Stimulated activated naive CD8-positive, alpha-beta T cell treated with anti-CD3 and anti-CD28 coated beads, Interleukin-15, amount 100 ng/mL, for 72 hours (primary cell): Measurements from ENCODE around the gene RALGAPA2.

Source experiments
- ATAC-seq: fragments of 150-1000 bp; cut with Tn5 transposase; 2 replicates; pipeline ENCODE4 v1.10.0; 2021; ENCODE audit warnings: mild to moderate bottlenecking, moderate library complexity
- DNase-seq, 2 donors: peaks; one replicate each; pipeline ENCODE4 v3.0.0; 2021 to 2022
- H3K27ac Mint-ChIP-seq, 2 donors: one replicate each; pipeline ENCODE4 v1.8.0; 2022; ENCODE audit warnings: mild to moderate bottlenecking in 2 of 2, mixed read lengths in 2 of 2, moderate library complexity in 2 of 2
- H3K27me3 Mint-ChIP-seq: one replicate; pipeline ENCODE4 v1.8.0; 2022; ENCODE audit warnings: mixed read lengths
- H3K4me1 Mint-ChIP-seq: one replicate; pipeline ENCODE4 v1.8.0; 2022; ENCODE audit warnings: mild to moderate bottlenecking, mixed read lengths
- H3K4me3 Mint-ChIP-seq, 2 donors: one replicate each; pipeline ENCODE4 v1.8.0; 2022; ENCODE audit warnings: mild to moderate bottlenecking in 2 of 2, mixed read lengths in 2 of 2, moderate library complexity in 1 of 2
- H3K9me3 Mint-ChIP-seq, 2 donors: one replicate each; pipeline ENCODE4 v1.8.0; 2022; ENCODE audit warnings: mixed read lengths in 2 of 2

RALGAPA2 gene

DNA sequence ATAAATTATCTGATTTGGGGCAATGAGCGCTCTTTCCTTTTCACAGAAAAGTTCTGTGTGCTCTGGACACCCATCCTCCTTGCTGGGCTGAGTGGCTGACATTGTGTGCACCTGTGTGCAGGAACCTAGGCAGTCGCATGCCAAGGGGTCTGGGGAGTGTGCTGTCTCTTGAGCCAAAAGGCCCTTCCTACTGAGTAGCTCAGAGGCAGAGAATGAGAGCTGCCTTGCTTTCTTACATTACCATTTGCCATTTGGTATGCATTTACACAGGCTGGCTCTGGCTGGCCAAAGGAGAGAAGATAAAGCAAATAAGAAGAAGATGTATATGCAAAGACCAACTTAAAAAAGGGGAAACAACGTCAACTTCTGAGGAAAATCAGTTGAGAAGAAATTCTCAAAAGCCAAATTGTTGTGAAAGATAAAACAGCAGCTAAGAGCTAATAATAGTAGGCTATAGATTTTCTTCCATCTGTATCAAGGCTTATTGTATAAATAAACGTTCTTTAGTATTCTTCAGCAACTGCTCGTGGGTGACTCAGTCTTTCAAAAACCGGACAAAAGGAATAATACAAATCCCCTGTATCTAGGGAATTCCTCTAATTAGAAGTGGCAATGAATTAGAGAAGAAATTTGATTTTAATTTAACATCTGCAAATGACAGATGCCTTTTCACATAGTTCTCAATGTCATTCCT lies 222.6 kb downstream of the RALGAPA2 start:
- ATAC-seq (no peak), DNase-seq (no peak)
- Mint-ChIP-seq H3K4me1 (peaks cover 41% of the 10 kb centered on the region), H3K27me3 (no peaks in the 10 kb centered on the region), H3K4me3 (peak overlapping the region; percentile 26 to 60), H3K27ac (peak overlapping the region in 1 of 2 donors; percentile 21), H3K9me3 (no peaks in the 10 kb centered on the region)

- peaks cover 41% of the 10 kb centered on the region for H3K4me1 Mint-ChIP-seq
Observed at GRCh38 chr20:20489054-20489453, 223.4 kb downstream of the RALGAPA2 start.

GRCh38 chr20:20488388-20488787 lies 224.1 kb downstream of the RALGAPA2 start:
- H3K27ac Mint-ChIP-seq: peak overlapping the region; percentile 89 to 91
- peaks cover 41% of the 10 kb centered on the region for H3K4me1 Mint-ChIP-seq

More at GRCh38 chr20:20489054-20489453, 223.4 kb downstream of the RALGAPA2 start:
- DNase-seq: no peak
- Mint-ChIP-seq H3K4me3 (peak overlapping the region; percentile 54 to 66), H3K9me3 (no peaks in the 10 kb centered on the region), H3K27me3 (no peaks in the 10 kb centered on the region), H3K27ac (peak overlapping the region; percentile 89 to 91)
- peak; percentile 30 for ATAC-seq

GRCh38 chr20:20487811-20488210 lies 224.6 kb downstream of the RALGAPA2 start:
- Mint-ChIP-seq H3K27ac (no peak overlapping the region), H3K27me3 (no peaks in the 10 kb centered on the region), H3K9me3 (no peaks in the 10 kb centered on the region), H3K4me1 (peaks cover 41% of the 10 kb centered on the region), H3K4me3 (peak overlapping the region in 1 of 2 donors; percentile 66)
- no peak for DNase-seq
- peak; percentile 46 for ATAC-seq

More at GRCh38 chr20:20488388-20488787, 224.1 kb downstream of the RALGAPA2 start:
- Mint-ChIP-seq H3K9me3 (no peaks in the 10 kb centered on the region), H3K4me3 (peak overlapping the region; percentile 16 to 66), H3K27me3 (no peaks in the 10 kb centered on the region)
- DNase-seq (no peak), ATAC-seq (no peak)

- no peaks in the 10 kb centered on the region for H3K27me3 Mint-ChIP-seq
- no peak overlapping the region for H3K27ac Mint-ChIP-seq
- H3K4me1 Mint-ChIP-seq: peaks cover 29% of the 10 kb centered on the region
- DNase-seq (no peak), ATAC-seq (no peak)
- H3K9me3 Mint-ChIP-seq: no peaks in the 10 kb centered on the region
- H3K4me3 Mint-ChIP-seq: no peak overlapping the region
Observed at GRCh38 chr20:20483328-20483727, 229.1 kb downstream of the RALGAPA2 start.

DNA sequence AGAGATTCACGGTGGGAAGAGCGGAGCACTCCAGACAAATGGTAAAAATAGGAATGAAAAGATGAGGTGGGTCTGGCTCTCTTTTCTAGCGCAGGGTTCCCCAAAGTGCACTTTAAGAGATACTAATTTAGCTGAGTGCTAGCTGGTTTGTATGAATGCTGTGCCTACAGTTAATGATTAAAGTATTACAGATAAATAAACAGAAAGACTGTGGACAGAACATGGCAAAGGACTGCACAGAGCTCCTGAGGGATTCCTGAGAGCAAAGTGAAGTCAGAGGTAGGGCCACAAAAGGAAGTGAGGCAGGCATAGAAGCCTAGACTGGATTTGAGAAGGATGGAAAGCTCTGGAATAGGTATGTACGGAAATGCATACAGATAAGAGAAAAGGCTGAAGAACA lies 230.0 kb downstream of the RALGAPA2 start:
- Mint-ChIP-seq H3K27ac (peak overlapping the region in 1 of 2 donors; percentile 30), H3K9me3 (no peaks in the 10 kb centered on the region)

DNA sequence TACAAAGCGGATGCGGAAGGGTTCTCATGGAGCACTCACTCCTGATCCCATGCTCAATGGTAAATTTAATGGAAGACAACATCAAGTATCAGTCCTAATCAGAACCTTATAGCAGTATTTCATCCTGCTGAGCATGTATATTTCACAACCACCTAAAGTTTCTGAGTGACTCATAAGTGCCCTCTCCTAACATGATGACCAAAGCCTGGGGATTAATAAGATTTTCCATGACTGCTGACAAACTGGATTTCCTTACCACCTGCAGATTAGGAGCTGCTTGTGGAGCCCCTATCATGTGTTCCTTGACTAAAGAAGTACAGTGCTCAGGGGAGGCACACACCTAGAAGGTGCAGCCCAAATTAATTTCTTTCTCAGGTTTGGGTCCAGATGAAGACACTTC lies 231.8 kb downstream of the RALGAPA2 start:
- Mint-ChIP-seq H3K27me3 (no peaks in the 10 kb centered on the region), H3K4me1 (peaks cover 23% of the 10 kb centered on the region), H3K9me3 (no peaks in the 10 kb centered on the region), H3K27ac (peak overlapping the region; percentile 81 to 85), H3K4me3 (peak overlapping the region in 1 of 2 donors; percentile 5)
- DNase-seq (no peak), ATAC-seq (peak; percentile 66)

More for the DNA sequence above, 230.0 kb downstream of the RALGAPA2 start:
- Mint-ChIP-seq H3K4me3 (no peak overlapping the region), H3K4me1 (peaks cover 23% of the 10 kb centered on the region), H3K27me3 (no peaks in the 10 kb centered on the region)
- no peak for DNase-seq
- no peak for ATAC-seq

DNA sequence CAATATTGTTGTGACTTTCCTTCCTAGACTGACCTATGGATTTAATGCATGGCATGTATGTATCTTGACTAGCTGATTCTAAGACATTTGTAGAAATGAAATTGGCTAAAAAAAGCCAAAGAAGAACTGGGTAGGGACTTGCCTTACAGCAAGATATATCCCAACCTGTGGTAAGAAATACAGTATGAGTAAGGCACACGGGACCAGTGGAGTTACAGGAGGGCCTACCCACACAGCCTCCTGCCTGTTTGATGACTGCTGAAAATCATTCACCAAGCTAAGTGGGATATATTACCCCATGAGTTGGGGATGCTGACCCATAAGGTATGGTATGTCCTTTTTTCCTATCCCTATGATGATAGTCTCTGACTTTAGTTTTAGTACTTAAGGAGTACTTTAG lies 232.3 kb downstream of the RALGAPA2 start:
- ATAC-seq: no peak
- Mint-ChIP-seq H3K4me3 (no peak overlapping the region), H3K4me1 (peaks cover 23% of the 10 kb centered on the region), H3K9me3 (no peaks in the 10 kb centered on the region), H3K27me3 (no peaks in the 10 kb centered on the region), H3K27ac (peak overlapping the region; percentile 81 to 85)
- no peak for DNase-seq

DNA sequence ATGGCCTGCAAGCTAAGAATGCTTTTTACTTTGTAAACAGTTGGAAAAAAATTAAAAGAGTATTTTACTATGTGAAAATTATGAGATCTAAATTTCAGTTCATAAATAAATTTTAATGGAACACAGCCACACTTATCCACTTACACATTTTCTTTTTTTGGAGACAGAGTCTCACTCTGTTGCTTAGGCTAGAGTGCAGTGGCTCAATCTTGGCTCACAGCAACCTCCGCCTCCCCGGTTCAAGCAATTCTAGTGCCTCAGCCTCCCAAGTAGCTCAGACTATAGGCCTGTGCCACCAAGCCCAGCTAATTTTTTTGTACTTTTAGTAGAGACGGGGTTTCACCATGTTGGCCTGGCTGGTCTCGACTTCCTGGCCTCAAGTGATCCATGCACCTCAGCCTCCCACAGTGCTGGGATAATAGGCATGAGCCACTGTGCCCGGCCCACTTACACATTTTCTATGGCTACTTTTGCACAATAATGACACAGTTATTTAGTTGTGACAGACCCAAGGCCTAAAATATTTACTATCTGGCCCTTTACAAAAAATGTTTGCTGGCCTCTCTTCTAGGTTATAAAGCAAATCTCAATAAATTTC lies 234.9 kb downstream of the RALGAPA2 start:
- Mint-ChIP-seq H3K9me3 (no peaks in the 10 kb centered on the region), H3K4me1 (peaks cover 21% of the 10 kb centered on the region), H3K4me3 (no peak overlapping the region)

GRCh38 chr20:20476504-20476903 lies 235.9 kb downstream of the RALGAPA2 start:
- H3K4me3 Mint-ChIP-seq: no peak overlapping the region
- no peak for DNase-seq
- no peak overlapping the region for H3K27ac Mint-ChIP-seq
- no peak for ATAC-seq
- H3K4me1 Mint-ChIP-seq: peaks cover 17% of the 10 kb centered on the region
- no peaks in the 10 kb centered on the region for H3K27me3 Mint-ChIP-seq
- H3K9me3 Mint-ChIP-seq: no peaks in the 10 kb centered on the region

More for the DNA sequence above, 234.9 kb downstream of the RALGAPA2 start:
- DNase-seq (no peak), ATAC-seq (no peak)
- Mint-ChIP-seq H3K27ac (no peak overlapping the region), H3K27me3 (no peaks in the 10 kb centered on the region)

- no peak for ATAC-seq
- H3K27me3 Mint-ChIP-seq: no peaks in the 10 kb centered on the region
- no peak for DNase-seq
- no peaks in the 10 kb centered on the region for H3K4me1 Mint-ChIP-seq
- H3K4me3 Mint-ChIP-seq: no peak overlapping the region
- no peak overlapping the region for H3K27ac Mint-ChIP-seq
- no peaks in the 10 kb centered on the region for H3K9me3 Mint-ChIP-seq
Observed at GRCh38 chr20:20473657-20474056, 238.8 kb downstream of the RALGAPA2 start.

GRCh38 chr20:20472684-20473274 lies 239.7 kb downstream of the RALGAPA2 start:
- H3K27me3 Mint-ChIP-seq: no peaks in the 10 kb centered on the region
- DNase-seq: no peak
- no peak for ATAC-seq
- no peak overlapping the region for H3K27ac Mint-ChIP-seq
- no peaks in the 10 kb centered on the region for H3K4me1 Mint-ChIP-seq
- H3K4me3 Mint-ChIP-seq: no peak overlapping the region
- no peaks in the 10 kb centered on the region for H3K9me3 Mint-ChIP-seq

GRCh38 chr20:20466341-20466879 lies 246.0 kb downstream of the RALGAPA2 start:
- ATAC-seq (peak; percentile 96), DNase-seq (peak; percentile 13 to 61)
- H3K4me3 Mint-ChIP-seq: peak overlapping the region in 1 of 2 donors; percentile 7
- H3K27me3 Mint-ChIP-seq: no peaks in the 10 kb centered on the region
- peak overlapping the region; percentile 94 to 98 for H3K27ac Mint-ChIP-seq
- H3K9me3 Mint-ChIP-seq: no peaks in the 10 kb centered on the region
- peaks cover 8% of the 10 kb centered on the region for H3K4me1 Mint-ChIP-seq

- DNase-seq: no peak
- H3K4me3 Mint-ChIP-seq: no peak overlapping the region
- peaks cover 8% of the 10 kb centered on the region for H3K4me1 Mint-ChIP-seq
- ATAC-seq: no peak
- no peaks in the 10 kb centered on the region for H3K9me3 Mint-ChIP-seq
- peak overlapping the region in 1 of 2 donors; percentile 80 for H3K27ac Mint-ChIP-seq
- H3K27me3 Mint-ChIP-seq: no peaks in the 10 kb centered on the region
Observed at GRCh38 chr20:20465252-20465651, 247.2 kb downstream of the RALGAPA2 start.

- H3K4me1 Mint-ChIP-seq: peaks cover 8% of the 10 kb centered on the region
- no peaks in the 10 kb centered on the region for H3K9me3 Mint-ChIP-seq
- H3K4me3 Mint-ChIP-seq: no peak overlapping the region
- no peak overlapping the region for H3K27ac Mint-ChIP-seq
- ATAC-seq (no peak), DNase-seq (no peak)
- H3K27me3 Mint-ChIP-seq: no peaks in the 10 kb centered on the region
Observed at GRCh38 chr20:20463933-20464374, 248.5 kb downstream of the RALGAPA2 start.

- DNase-seq: no peak
- Mint-ChIP-seq H3K9me3 (no peaks in the 10 kb centered on the region), H3K27ac (no peak overlapping the region), H3K4me3 (no peak overlapping the region), H3K27me3 (no peaks in the 10 kb centered on the region), H3K4me1 (peaks cover 8% of the 10 kb centered on the region)
- ATAC-seq: no peak
Observed at GRCh38 chr20:20462185-20462584, 250.3 kb downstream of the RALGAPA2 start.
